ENCODE measurements around the gene MAZ. TPM values are rescaled to one million over a fixed set of nuclear protein-coding genes. Genes with fewer than 3 reads are reported as not detected.

Gene MAZ
- polyA plus RNA-seq, 1 of the 3 experiments (the other 2 are of a cell fraction) = 163 TPM

DNA sequence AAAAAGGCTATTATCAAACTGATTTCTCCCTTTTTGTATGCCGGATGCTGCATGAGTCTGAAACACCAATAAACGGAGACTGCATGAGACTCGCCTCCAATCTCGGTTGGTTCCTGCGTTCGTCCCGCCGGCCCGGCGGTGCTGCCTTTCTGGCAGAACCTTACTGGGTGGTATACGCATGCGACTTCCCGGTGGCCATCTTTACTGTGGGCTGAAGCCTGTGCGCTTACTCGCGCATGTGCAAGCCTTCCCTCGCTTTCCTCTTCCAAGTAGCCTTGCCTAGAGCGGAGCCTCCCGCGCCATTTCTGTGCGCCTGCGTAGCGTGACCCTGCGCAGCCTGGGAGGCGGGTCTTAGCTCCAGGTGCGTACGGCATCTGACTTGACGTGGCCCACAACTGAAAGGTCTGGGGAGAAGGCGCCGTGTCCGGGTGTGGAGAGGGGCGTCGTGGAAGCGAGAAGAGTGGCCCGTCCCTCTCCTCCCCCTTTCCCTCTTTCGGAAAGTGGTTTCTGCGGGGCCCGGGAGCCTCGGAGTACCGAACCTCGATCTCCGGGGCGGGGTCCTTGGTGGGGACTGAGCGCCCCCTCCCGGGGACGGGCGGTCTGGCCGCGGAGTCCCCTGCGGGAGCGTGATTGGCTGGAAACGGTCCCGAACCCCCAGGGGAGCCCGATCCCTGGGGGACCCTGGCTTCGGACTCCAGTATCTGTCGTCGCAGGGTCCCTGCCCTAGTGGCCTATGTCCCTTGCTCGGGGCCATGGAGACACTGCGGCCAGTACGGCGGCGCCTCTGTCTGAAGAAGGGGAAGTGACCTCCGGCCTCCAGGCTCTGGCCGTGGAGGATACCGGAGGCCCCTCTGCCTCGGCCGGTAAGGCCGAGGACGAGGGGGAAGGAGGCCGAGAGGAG is 9.7 kb downstream of the MAZ start, which contains the start of gene PAGR1 (continued):
- TF ChIP-seq ELF1 (IDR thresholded peaks at IDR 0.05) (peak; percentile 70; the same call in 1 of the 2 replicates), NFIC (IDR thresholded peaks at IDR 0.05; ENCODE audit: borderline replicate concordance) (0 out of 2 replicates have a peak, but pooled peaks have one; percentile 9), FOXJ3 (CRISPR knock-in tag; IDR thresholded peaks at IDR 0.05) (no peak), SIN3A (IDR thresholded peaks at IDR 0.05; ENCODE audit: borderline replicate concordance, low read depth, low read length) (peak; percentile 71; the same call in 1 of the 2 replicates), JUND (IDR thresholded peaks at IDR 0.05) (no peak), SMC3 (IDR thresholded peaks at IDR 0.05; ENCODE audit: low read depth, low read length) (peak; percentile 44), NRF1 (IDR thresholded peaks at IDR 0.05; ENCODE audit: low read depth, low read length) (peak; percentile 100)
- TF ChIP-seq, protein P1, sequence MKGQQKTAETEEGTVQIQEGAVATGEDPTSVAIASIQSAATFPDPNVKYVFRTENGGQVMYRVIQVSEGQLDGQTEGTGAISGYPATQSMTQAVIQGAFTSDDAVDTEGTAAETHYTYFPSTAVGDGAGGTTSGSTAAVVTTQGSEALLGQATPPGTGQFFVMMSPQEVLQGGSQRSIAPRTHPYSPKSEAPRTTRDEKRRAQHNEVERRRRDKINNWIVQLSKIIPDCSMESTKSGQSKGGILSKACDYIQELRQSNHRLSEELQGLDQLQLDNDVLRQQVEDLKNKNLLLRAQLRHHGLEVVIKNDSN (IDR thresholded peaks at IDR 0.05; ENCODE audit: borderline replicate concordance, low read depth) = peak; percentile 9; the same call in 1 of the 2 replicates
- TF ChIP-seq, protein P2, sequence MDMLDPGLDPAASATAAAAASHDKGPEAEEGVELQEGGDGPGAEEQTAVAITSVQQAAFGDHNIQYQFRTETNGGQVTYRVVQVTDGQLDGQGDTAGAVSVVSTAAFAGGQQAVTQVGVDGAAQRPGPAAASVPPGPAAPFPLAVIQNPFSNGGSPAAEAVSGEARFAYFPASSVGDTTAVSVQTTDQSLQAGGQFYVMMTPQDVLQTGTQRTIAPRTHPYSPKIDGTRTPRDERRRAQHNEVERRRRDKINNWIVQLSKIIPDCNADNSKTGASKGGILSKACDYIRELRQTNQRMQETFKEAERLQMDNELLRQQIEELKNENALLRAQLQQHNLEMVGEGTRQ (IDR thresholded peaks at IDR 0.05; ENCODE audit: borderline replicate concordance, low read depth, low read length) = no peak
- TF ChIP-seq, protein P3, sequence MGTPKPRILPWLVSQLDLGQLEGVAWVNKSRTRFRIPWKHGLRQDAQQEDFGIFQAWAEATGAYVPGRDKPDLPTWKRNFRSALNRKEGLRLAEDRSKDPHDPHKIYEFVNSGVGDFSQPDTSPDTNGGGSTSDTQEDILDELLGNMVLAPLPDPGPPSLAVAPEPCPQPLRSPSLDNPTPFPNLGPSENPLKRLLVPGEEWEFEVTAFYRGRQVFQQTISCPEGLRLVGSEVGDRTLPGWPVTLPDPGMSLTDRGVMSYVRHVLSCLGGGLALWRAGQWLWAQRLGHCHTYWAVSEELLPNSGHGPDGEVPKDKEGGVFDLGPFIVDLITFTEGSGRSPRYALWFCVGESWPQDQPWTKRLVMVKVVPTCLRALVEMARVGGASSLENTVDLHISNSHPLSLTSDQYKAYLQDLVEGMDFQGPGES (IDR thresholded peaks at IDR 0.05; ENCODE audit: low read depth, low read length) = no peak

DNA sequence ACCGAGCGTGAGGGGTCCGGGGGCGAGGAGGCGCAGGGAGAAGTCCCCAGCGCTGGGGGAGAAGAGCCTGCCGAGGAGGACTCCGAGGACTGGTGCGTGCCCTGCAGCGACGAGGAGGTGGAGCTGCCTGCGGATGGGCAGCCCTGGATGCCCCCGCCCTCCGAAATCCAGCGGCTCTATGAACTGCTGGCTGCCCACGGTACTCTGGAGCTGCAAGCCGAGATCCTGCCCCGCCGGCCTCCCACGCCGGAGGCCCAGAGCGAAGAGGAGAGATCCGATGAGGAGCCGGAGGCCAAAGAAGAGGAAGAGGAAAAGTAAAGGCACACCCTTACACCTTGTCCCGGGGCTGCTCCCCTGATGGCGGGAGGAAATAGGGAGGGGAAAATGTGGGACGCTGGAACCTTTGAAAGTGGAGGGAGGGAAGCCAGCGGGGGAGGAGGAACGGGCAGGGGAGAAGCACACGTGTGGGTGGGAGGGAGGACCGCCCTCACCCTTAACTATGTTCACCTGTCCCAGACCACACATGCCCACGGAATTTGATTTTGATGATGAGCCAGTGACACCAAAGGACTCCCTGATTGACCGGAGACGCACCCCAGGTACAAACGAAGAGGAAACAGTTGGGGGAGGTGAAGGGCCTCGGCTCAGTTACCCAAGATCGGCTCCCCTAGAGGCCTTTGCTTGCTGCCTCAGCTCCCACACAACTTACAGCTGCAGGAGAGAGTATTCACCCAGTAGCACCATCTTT is 10.5 kb downstream of the MAZ start:
- Histone ChIP-seq H3K9me2 (no peaks in the 10 kb centered on the region), H3K9ac (peak overlapping the region; percentile 72), H3K9me3 (no peaks in the 10 kb centered on the region), H3K79me2 (ENCODE audit: insufficient read depth) (peaks cover 85% of the 10 kb centered on the region), H3K4me1 (ENCODE audit: control insufficient read depth in 1 of 2, insufficient read depth in 2 of 2, low read depth in 1 of 2, low read length in 1 of 2) (peaks cover 26 to 59% of the 10 kb centered on the region in 2 experiments; a peak in 3 of 4 replicates), H3K27me3 (ENCODE audit: insufficient read depth) (no peaks in the 10 kb centered on the region), H3K4me3 (ENCODE audit: low read depth in 2 of 2, low read length in 1 of 2) (peak overlapping the region; percentile 72 to 77), H3F3A (replicated peaks; ENCODE audit: insufficient read depth) (peaks cover 36% of the 10 kb centered on the region), H3K27ac (ENCODE audit: low read depth in 2 of 2, low read length in 1 of 2) (peak overlapping the region; percentile 64 to 94), H3K4me2 (peak overlapping the region; percentile 97), H2AFZ (ENCODE audit: low read depth) (peak overlapping the region; percentile 89; the same call in 1 of the 2 replicates), H3K36me3 (replicated peaks in 1 of 2; ENCODE audit: control insufficient read depth in 1 of 2, insufficient read depth in 2 of 2, low read length in 1 of 2) (peaks cover 6 to 11% of the 10 kb centered on the region in 2 experiments), H4K20me1 (ENCODE audit: insufficient read depth) (no peaks in the 10 kb centered on the region)
- TF ChIP-seq, protein P4, sequence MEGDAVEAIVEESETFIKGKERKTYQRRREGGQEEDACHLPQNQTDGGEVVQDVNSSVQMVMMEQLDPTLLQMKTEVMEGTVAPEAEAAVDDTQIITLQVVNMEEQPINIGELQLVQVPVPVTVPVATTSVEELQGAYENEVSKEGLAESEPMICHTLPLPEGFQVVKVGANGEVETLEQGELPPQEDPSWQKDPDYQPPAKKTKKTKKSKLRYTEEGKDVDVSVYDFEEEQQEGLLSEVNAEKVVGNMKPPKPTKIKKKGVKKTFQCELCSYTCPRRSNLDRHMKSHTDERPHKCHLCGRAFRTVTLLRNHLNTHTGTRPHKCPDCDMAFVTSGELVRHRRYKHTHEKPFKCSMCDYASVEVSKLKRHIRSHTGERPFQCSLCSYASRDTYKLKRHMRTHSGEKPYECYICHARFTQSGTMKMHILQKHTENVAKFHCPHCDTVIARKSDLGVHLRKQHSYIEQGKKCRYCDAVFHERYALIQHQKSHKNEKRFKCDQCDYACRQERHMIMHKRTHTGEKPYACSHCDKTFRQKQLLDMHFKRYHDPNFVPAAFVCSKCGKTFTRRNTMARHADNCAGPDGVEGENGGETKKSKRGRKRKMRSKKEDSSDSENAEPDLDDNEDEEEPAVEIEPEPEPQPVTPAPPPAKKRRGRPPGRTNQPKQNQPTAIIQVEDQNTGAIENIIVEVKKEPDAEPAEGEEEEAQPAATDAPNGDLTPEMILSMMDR (IDR thresholded peaks at IDR 0.05) = peak; percentile 26
- TF ChIP-seq, protein P5, sequence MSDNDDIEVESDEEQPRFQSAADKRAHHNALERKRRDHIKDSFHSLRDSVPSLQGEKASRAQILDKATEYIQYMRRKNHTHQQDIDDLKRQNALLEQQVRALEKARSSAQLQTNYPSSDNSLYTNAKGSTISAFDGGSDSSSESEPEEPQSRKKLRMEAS (IDR thresholded peaks at IDR 0.05; ENCODE audit: low read depth) = peak; percentile 37; the same call in 1 of the 2 replicates
- TF ChIP-seq EP300 (IDR thresholded peaks at IDR 0.05; ENCODE audit: borderline replicate concordance in 1 of 2, low read depth in 1 of 2, low read length in 1 of 2) (no peak), EZH2phosphoT487 (IDR thresholded peaks at IDR 0.05; ENCODE audit: borderline replicate concordance, low read depth) (no peak), MXI1 (IDR thresholded peaks at IDR 0.05; ENCODE audit: low read depth, low read length) (peak; percentile 46; the same call in 1 of the 2 replicates), RXRA (IDR thresholded peaks at IDR 0.05; ENCODE audit: borderline replicate concordance, low read depth) (no peak)
- DNase-seq = peak; percentile 63
- CTCF ChIA-PET = interaction anchor here (0.5 to 14.0 kb wide), 13 partner anchors 9 to 236 kb away, joined by 3 to 129 read pairs (median 5); partner anchors contain the start of genes ASPHD1, KIF22 and SEZ6L2
- whole genome bisulfite sequencing (ENCODE audit: low lambda C conversion rate) = 1% methylated on average over 25 of the region's 37 CpGs
- POLR2A ChIA-PET = interaction anchor here (0.9 to 1.7 kb wide), 3 partner anchors 9 to 84 kb away, joined by 3 to 7 read pairs (median 4); partner anchors contain the start of gene SEZ6L2
